GM12874 (cell line): ENCODE results near the gene DPEP3.
"Not testable (repeated sequence)": the region's sequence is repeated elsewhere in the genome, so short reads cannot be mapped to it uniquely, and the experiment has no call there.

Experiments used
- CTCF ChIP-seq: IDR thresholded peaks from 2 replicates; pipeline ENCODE4 v1.5.1; 2011; ENCODE audit warnings: low read depth, mild to moderate bottlenecking, control low read depth, low read length, moderate library complexity; ENCODE audit not compliant: insufficient read depth

DPEP3 gene

DNA sequence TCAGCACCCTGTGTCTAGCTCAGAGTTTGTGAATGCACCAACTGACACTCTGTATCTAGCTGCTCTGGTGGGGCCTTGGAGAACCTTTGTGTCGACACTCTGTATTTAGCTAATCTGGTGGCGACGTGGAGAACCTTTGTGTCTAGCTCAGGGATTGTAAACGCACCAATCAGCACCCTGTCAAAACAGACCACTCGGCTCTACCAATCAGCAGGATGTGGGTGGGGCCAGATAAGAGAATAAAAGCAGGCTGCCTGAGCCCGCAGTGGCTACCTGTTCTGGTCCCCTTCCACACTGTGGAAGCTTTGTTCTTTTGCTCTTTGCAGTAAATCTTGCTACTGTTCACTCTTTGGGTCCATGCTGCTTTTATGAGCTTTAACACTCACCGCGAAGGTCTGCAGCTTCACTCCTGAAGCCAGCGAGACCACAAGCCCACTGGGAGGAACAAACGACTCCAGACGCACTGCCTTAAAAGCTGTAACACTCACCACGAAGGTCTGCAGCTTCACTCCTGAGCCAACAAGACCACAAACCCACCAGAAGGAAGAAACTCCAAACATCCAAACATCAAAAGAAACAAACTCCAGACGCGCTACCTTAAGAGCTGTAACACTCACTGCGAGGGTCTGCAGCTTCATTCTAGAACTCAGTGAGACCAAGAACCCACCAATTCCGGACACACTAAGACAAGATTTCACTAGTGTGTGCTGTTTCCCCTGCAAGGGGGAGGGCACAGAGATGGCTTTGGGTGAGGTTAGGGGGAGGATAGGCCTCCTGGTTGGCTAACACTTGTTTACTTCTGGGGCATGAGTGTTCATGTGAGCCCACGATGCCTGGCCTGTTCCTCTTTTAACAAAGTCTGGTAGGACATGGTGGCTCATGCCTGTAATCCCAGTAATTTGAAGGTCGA is 18.7 kb upstream of the DPEP3 start, which contains the start of gene DPEP2:
Gene DPEP2 (minus strand): TSS at position 706 of the 910 bp plus-strand sequence. CDS start 6,272 bp downstream, outside the sequence.
- TF ChIP-seq CTCF, result not testable (repeated sequence)

DNA sequence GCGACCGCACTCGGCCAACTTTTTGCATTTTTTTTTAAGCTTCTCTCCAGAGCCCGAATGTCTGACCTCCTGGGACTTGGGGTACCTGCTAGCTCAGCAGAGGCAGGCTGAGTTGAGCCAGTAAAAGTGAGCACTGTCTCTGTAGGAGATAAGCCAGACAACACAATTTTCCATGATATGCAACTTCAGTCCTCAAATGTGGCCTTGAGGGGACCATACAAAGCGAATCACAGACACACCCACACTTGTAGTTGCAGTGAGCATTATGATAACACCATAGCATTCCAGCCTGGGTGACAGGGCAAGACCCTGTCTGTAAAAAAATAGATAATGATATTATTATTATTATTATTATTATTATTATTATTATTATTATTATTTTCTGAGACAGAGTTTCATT is 16.4 kb upstream of the DPEP3 start:
- no peak for TF ChIP-seq CTCF

DNA sequence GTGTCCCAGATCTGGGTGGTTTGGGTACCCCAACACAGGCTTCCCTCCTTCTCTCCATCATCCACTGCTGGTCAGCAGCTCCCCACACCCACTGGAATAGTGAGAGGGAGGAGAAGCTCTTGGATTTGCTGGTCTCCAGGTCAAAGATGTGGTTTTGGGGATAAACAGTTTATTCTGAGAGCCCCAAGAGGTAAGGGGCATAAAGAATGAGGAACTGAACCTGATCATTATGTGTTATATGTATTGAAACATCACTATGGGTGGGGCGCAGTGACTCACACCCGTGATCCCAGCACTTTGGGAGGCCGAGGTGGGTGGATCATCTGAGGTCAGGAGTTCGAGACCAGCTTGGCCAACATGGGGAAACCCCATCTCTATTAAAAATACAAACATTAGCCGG is 15.1 kb upstream of the DPEP3 start:
- no peak for TF ChIP-seq CTCF

DNA sequence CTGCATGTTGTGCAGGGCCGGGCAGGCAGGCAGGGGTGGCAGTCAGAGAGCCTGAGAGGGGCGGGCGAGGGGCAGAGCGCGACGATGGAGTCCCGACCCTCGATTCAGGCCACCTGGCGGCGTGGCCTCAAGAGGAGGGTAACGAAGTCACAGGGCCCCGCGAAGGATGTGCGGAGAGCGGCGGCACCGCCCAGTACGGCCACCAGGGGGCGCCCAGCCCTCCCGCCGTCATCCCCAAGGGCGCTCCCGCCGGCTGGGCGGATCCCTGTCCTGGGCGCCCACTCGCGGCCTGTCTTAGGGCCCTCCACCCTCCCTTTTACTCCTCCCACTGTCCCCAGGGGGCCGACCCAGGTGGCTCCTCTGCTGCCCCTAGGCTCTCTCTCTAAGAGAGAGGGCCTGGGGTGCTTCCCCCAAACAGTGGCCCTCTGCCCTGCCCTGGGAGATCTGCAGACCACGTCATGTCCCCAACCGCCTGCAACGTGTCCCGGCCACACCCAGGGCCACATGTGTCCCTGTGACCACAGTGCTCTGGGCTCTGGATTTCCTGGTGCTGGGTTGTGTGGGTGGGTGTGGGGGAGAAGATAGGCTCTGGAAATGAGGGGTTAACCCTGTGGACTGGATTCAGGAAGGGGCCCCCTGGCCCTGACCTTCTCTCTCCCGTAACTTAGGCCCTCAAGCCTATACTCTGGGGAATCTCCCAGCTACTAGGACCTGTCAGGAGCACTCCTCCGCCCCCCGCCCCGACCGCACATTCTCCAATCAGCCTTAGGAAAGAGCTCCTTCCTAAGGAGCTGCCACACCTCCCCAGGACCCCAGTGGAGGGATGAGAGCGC is 13.1 kb upstream of the DPEP3 start:
- peak; percentile 99 for TF ChIP-seq CTCF

GRCh38 chr16:67992661-67993206 is 12.4 kb upstream of the DPEP3 start:
- TF ChIP-seq CTCF, result no peak

DNA sequence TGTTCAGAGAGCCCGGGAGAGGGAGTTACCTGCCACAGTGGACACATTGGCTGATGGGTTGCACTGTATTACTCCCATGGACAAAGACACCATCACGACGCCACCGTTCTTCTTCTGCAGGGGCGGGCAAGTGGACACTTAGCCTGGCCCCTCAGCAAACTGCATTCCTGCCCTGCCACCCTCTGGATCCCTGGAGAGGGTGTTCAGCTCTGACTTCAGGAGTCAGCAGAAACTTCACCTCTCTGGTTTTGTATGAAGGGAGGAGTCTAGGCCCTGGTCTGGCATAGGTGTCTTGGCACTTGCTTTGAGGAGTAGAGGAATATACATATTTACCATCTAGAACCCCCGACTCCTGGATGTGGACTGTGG is 9.7 kb upstream of the DPEP3 start:
- no peak for TF ChIP-seq CTCF

- no peak for TF ChIP-seq CTCF
Measured at GRCh38 chr16:67989322-67990017, 9.2 kb upstream of the DPEP3 start.
